Thyroid gland (tissue), 4 donors: ENCODE results near the gene SLC29A2. TPM values are rescaled to one million over a fixed set of nuclear protein-coding genes. Genes with fewer than 3 reads are reported as not detected.

Experiments used
- DNase-seq, 2 donors: peaks; one replicate each; pipeline ENCODE4 v3.0.0-alpha.2; 2019
- H3K27ac ChIP-seq, 3 donors: fragments of 200-600 bp; sonication (generic); 1 replicate in 2 of 3; 2 replicates in 1 of 3; pipeline ENCODE4 v1.5.1; 2016 to 2019; ENCODE audit warnings: mild to moderate bottlenecking in 1 of 3, moderate library complexity in 1 of 3
- H3K27me3 ChIP-seq: fragments of 200-600 bp; sonication (generic); one replicate; pipeline ENCODE4 v1.5.1; 2019
- H3K36me3 ChIP-seq, 2 donors: fragments of 200-600 bp; sonication (generic); one replicate each; pipeline ENCODE4 v1.5.1; 2016 to 2019
- H3K4me1 ChIP-seq, 2 donors: fragments of 200-600 bp; sonication (generic); one replicate each; pipeline ENCODE4 v1.5.1; 2017 to 2019
- H3K4me3 ChIP-seq, 3 donors: fragments of 200-600 bp; sonication (generic); replicated peaks in 1 of 3; 1 replicate in 2 of 3; 2 replicates in 1 of 3; pipeline ENCODE4 v1.5.1; 2016; ENCODE audit warnings: mild to moderate bottlenecking in 1 of 3
- H3K9me3 ChIP-seq: fragments of 200-600 bp; sonication (generic); one replicate; pipeline ENCODE4 v1.5.1; 2017
- POLR2A ChIP-seq, 2 donors: fragments of 450-650 bp; IDR thresholded peaks; one replicate each; pipeline ENCODE4 v1.6.1; 2017; ENCODE audit warnings: antibody characterized with exemption in 2 of 2, mild to moderate bottlenecking in 2 of 2, moderate library complexity in 1 of 2
- WGBS, 2 donors: methylation state at CpG; one replicate each; pipeline ENCODE4 v1.1.5; 2017; 5-methylcytosine and 5-hydroxymethylcytosine counted together
- intact Hi-C: fragments of 100-400 bp; cut with DNase I; formaldehyde crosslinking; loops from one replicate; pipeline ENCODE4 v1.15.1; 2023
- total RNA-seq, 4 donors: library from RNA; depleted of rRNA; stranded (reverse); fragments of >200 nt; gene quantifications; one replicate each; pipeline ENCODE4 v1.2.3, GENCODE V29; 2016
- TF ChIP-seq, protein P1 (sequence below), 6 experiments: fragments of 200-600 bp in 3 of 6; fragments of 450-650 bp in 3 of 6; sonication (generic) in 3 of 6; IDR thresholded peaks; one replicate each; pipeline ENCODE4 v1.5.1; 2016 to 2019; ENCODE audit warnings: antibody characterized with exemption in 6 of 6, mild to moderate bottlenecking in 2 of 6, inconsistent platforms in 1 of 6, moderate library complexity in 1 of 6

SLC29A2 gene
- total RNA-seq, 4 donors from 2014 or later = 5.0 to 11.4 (median 8.3) TPM

DNA sequence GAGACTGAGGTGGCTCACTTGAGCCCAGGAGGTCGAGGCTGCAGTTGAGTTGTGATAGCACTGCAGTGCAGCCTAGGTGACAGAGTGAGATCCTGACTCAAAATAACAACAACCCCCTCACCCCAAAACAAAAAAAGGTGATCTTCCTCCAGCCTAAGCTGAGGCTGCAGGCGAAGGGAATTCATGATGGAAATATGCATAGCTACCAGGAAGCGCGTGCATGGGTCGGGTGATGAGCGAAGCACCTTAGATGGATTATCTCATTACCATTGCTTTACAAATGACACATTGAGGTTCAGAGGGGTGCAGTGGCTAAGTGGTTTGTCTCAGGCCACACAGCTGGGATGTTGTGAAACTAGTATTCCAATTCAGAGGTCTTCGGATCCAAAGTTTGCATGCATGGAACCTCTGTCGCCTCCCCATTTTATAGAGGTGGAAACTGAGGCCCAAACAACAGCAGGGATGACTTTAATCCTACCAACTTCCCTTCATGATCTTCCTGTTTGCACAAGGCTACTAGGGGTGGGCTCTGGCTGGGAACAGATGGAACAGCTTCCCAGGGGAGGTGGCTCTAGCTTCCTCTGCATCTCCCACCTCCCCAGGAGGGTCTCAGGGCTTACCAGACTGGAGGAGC lies 4.6 kb downstream of the SLC29A2 start:
- intact Hi-C loops = no loop called here

DNA sequence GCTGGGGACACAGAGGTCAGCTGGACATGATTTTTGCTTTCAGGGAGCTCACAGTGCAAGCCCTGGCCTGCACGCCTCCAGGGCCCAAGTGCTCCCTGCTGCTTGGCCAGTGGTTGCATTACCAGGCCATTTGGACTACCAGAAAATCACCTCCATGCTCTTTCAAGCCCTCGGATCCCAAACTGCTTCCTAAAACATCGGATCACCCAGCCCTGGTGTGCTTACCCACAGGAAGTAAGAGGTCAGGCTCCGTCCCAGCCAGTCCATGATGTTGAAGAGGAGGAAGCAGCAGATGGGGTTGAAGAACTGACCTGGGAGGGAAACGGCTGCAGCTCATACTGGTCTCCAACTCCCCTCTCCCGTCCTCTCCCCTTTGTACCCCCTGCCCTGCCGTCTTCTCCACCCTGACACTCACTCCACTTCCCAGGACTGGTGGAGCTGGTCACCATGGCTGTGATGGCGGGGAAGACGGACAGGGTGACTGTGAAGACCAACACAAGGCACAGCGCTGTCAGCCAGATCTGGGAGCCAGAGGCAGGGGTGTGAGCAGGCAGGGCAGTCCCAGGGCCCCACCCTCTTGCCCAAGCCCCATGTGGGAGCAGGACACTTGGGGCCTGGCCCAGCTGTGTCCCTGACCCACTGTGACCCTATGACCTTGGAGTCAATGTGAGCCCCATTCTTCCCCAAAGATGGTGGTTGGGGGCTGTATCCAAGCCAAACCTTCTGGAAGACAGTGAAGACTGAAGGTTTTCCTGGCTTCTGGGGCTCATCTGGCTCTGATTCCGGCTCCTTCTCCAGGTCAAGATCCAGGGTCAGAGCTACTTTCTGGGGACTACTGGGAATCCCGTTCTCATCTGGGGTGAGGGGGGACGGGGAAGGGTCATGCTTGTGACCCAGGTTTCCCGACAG lies 5.6 kb downstream of the SLC29A2 start:
- Histone ChIP-seq H3K4me3 (no peak overlapping the region), H3K27me3 (no peaks in the 10 kb centered on the region), H3K27ac (no peak overlapping the region), H3K9me3 (no peaks in the 10 kb centered on the region), H3K4me1 (no peaks in the 10 kb centered on the region), H3K36me3 (no peaks in the 10 kb centered on the region)
- DNase-seq = no peak
- TF ChIP-seq, protein P1, sequence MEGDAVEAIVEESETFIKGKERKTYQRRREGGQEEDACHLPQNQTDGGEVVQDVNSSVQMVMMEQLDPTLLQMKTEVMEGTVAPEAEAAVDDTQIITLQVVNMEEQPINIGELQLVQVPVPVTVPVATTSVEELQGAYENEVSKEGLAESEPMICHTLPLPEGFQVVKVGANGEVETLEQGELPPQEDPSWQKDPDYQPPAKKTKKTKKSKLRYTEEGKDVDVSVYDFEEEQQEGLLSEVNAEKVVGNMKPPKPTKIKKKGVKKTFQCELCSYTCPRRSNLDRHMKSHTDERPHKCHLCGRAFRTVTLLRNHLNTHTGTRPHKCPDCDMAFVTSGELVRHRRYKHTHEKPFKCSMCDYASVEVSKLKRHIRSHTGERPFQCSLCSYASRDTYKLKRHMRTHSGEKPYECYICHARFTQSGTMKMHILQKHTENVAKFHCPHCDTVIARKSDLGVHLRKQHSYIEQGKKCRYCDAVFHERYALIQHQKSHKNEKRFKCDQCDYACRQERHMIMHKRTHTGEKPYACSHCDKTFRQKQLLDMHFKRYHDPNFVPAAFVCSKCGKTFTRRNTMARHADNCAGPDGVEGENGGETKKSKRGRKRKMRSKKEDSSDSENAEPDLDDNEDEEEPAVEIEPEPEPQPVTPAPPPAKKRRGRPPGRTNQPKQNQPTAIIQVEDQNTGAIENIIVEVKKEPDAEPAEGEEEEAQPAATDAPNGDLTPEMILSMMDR (IDR thresholded peaks at IDR 0.05) = no peak
- TF ChIP-seq POLR2A (IDR thresholded peaks at IDR 0.05) = no peak
- WGBS, 2 donors = 78 to 81% methylated on average over 13 to 14 of the region's 14 CpGs
- intact Hi-C loops = no loop called here

More for the DNA sequence above, 4.6 kb downstream of the SLC29A2 start:
- Histone ChIP-seq H3K4me3 (no peak overlapping the region), H3K4me1 (no peaks in the 10 kb centered on the region), H3K27ac (no peak overlapping the region), H3K36me3 (no peaks in the 10 kb centered on the region), H3K9me3 (no peaks in the 10 kb centered on the region), H3K27me3 (no peaks in the 10 kb centered on the region)
- TF ChIP-seq, protein P1 (IDR thresholded peaks at IDR 0.05) = no peak
- no peak for TF ChIP-seq POLR2A (IDR thresholded peaks at IDR 0.05)
- 94 to 95% methylated on average over 7 to 8 of the region's 8 CpGs for WGBS, 2 donors
- no peak for DNase-seq

DNA sequence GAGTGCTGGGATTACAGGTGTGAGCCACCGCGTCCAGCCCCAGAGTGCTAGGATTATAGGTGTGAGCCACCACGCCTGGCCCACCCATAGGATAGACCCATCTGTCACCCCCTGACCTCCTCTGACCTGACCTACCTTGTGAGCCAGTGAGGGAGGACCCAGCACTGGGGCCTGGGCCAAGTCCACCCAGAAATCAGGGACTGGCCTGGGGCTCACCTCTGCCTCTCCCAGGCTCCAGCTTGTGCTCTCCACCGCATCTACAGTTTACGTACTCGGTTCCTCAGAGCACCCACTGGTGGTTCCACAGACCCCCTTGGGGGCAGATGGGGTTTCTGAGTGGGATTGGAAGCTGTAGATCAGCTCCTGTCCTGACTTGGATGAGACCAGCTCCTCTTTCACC lies 6.4 kb downstream of the SLC29A2 start:
- no peaks in the 10 kb centered on the region for H3K4me1 ChIP-seq
- H3K4me3 ChIP-seq = no peak overlapping the region
- H3K36me3 ChIP-seq = no peaks in the 10 kb centered on the region
- H3K27me3 ChIP-seq = no peaks in the 10 kb centered on the region
- H3K27ac ChIP-seq = no peak overlapping the region
- intact Hi-C loops = no loop called here
- DNase-seq = no peak
- WGBS, 2 donors = 90 to 100% methylated on average over 3 to 5 of the region's 6 CpGs
- no peak for TF ChIP-seq POLR2A (IDR thresholded peaks at IDR 0.05)
- TF ChIP-seq, protein P1 (IDR thresholded peaks at IDR 0.05) = no peak
- H3K9me3 ChIP-seq = no peaks in the 10 kb centered on the region

DNA sequence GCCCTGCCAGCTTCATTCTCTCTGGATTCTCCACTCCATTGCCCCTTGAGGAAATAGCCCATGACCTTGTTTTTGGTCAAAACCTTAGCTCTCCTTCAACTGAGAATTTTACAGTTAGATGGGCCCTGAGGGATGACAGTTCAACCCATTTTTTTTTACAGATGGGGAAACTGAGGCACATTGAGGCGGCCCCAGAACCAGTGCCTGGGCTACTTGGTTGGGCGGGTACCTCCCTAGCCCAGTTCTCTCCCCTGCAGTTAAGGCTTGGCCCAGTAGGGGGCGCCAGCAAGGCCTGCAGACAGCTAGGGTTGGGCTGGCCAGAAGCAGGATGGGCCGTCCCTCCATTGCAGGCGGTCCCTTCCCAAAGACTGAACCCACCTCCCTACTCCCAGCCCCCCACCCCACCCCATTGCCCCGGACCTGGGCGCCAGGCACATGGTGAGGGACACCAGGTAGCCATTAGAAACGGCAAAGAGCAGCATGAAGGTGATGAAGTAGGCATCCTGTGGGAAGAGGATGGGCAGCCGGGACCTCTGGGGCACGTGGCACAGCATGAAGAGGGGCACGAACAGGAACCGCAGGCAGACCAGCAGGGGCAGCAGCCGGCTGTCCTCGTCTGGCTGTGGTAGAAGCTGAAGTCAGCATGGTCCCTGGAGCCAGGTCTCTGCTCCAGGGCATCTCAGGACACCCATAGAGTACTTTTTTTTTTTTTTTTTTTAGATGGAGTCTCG lies 7.6 kb downstream of the SLC29A2 start:
- TF ChIP-seq POLR2A (IDR thresholded peaks at IDR 0.05) = no peak
- TF ChIP-seq, protein P1 (IDR thresholded peaks at IDR 0.05) = peak in 4 of 6 experiments; percentile 10 to 54 (median 24)
- WGBS, 2 donors = 81 to 85% methylated on average over 9 to 12 of the region's 15 CpGs
- Histone ChIP-seq H3K4me1 (no peaks in the 10 kb centered on the region), H3K4me3 (no peak overlapping the region), H3K36me3 (no peaks in the 10 kb centered on the region), H3K27me3 (no peaks in the 10 kb centered on the region), H3K27ac (no peak overlapping the region), H3K9me3 (no peaks in the 10 kb centered on the region)
- DNase-seq = peak; percentile 13 to 22
- intact Hi-C loops = no loop called here
